Measurements from ENCODE around the gene PTPN2. TPM values are rescaled to one million over a fixed set of nuclear protein-coding genes. Genes with fewer than 3 reads are reported as not detected.
A peak's percentile ranks its signal among the peaks of the same experiment; 100 is the strongest.
"Not testable (repeated sequence)": the region's sequence is repeated elsewhere in the genome, so short reads cannot be mapped to it uniquely, and the experiment has no call there.

PTPN2 gene
- polyA plus RNA-seq (ENCODE audit: insufficient read length in 4 of 4), result 10 to 100 TPM; 39.9 to 64.0 (median 54.1) TPM

DNA sequence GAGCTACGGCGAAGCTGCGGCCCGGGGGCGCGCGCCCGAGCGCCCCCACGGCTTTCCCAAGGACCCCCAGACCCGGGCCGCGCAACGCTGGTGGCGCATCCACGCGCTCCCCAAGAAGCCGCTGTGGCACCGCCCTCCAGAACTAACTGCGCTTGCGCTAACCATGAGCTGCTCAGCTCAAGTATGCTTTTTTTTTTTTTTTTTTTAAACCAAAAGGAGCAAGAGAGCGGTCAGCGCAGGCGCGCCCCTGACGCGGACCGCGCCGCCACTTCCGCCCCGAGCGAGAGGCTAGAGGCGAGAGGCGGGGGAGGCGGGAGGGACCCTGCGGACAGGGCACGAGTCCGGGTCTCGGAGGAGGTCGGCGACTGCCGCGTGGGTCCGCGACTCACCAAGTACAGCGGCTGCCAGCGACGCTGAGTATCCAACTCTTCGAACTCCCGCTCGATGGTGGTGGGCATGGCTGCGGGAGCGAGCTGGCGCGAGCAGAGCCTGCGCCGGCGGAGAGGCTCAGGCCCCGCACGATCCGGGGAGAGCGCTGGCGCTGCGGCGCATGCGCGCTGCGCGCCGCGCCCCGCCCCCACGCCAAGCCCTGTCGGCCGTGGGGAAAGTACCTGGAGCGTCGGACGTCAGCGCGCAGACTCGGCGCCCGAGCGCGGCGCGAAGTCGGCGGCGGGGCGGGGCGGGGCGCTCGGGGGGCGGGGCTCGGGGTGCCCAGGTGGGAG, at the start of gene PTPN2:
PTPN2 (minus strand) TSS at position 554 of the 722 bp plus-strand sequence; CDS start at position 458, 96 bp downstream.
- DNase-seq (ENCODE audit: low read depth in 4 of 4, low spot score in 3 of 4), result peak; percentile 86 to 90 (median 89)

DNA sequence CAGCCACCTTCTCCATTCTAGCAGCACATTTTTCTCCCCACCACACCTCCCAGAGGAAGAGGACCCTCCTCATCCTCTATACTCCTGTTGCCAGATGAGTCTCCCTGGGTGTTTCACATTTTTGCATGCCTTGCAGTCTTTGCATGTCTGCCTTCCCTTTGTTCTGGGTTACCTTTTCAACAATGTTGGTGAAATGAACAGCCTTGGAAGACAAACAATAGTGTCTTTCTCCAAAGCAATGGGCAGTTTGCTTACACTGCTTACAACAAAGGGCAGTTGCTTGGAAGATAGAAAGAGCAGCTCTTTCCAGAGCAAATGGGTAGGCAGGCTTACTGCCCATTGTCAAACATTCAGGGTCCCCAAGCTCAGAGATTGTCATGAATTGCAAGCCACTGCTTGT, 49.3 kb upstream of the PTPN2 start:
- DNase-seq (ENCODE audit: low read depth in 4 of 4, low spot score in 3 of 4), result no peak

DNA sequence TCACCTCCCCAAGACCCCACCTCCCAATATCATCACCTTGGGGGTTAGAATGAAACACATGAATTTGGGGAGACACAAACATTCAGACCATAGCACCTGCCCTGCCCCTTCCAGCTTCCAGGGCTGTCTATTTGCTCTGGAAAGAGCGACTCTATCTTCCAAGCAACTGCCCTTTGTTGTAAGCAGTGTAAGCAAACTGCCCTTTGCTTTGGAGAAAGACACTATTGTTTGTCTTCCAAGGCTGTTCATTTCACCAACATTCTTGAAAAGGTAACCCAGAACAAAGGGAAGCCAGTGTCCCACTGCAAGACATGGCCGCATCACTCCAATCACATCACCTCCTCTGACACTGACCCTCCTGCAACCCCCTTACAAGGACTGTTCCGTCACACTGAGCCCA, 46.9 kb upstream of the PTPN2 start:
- DNase-seq (ENCODE audit: low read depth in 4 of 4, low spot score in 3 of 4), result no peak

DNA sequence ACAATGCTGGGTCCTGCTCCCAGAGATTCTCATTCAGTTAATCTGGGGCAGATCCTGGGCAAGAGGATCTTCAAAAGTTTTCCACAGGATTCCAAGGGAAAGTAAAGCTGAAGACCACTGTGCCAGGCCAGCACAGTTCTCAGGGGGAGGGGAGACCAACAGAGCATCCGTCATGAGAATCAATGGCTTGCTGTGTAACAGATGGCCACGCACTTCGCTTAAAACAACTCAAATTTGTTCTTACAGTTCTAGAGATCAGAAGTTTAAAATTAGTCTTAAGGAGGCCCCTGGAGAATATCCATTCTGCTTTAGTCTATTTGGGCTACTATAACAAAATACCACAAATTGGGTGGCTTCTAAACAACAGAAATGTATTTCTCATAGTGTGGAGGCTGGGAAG, 46.3 kb upstream of the PTPN2 start:
- no peak for DNase-seq (ENCODE audit: low read depth in 4 of 4, low spot score in 3 of 4)

DNA sequence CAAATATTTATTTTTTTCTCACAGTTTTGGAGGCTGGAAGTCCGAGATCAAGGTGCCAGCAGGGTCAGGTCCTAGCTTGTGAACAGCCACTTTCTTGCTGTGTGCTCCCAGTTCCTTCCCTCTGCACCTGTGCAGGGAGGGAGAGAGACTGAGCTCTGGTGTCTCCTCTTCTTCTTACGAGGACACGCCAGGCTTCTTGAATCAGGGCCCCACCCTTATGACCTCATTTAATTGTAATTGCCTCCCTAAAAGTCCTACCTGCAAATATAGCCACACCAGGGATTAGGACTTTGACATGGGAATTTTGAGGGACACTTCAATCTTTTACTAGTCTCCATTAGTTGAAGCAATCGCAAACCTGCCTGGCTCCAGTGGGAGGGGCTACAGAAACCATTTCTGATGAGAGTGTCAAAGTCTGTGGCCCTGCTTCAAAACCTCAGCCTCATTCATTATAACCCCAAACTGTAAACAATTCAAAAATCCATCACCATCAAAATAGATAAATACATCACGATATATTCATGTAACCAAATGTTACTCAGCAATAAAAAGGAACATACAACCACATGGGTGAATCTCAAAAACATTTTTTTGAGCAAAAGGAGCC, 45.5 kb upstream of the PTPN2 start:
- DNase-seq (ENCODE audit: low read depth in 4 of 4, low spot score in 3 of 4), result no peak

DNA sequence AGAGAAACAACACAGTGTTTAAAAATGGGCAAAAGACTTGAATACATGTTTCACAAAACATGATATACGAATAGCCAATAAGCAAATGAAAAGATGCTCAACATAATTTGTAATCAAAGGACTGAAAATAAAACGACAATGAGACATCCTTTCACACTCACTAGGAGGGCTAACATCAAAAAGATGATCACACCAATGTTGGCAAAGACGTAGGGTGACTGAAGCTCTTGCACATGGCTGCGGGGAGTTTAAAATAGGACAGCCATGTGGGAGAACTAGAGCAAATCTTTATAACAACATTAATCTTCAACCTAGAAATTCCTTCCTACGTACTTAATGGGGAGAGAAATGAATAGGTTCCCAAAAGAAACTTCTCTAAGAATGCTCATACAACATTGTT, 44.6 kb upstream of the PTPN2 start:
- DNase-seq (ENCODE audit: low read depth in 4 of 4, low spot score in 3 of 4), result no peak

DNA sequence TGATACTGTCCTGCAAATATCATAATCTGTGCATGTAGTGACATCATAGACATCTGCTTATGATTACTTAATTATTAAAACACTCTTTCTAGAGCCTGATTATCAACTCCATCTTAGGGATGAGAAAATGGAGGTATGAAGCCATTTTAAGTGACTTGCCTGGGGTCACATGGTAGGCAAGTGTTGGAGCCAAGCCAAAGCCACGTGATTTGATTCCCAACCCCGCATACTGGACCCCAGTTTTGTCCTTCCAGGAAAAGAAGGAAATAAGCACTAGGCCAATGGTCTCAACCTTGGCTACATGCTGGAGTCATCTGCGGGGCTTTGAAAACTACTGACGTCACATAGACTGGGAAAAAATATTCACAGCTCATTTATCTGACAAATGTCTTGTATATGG, 44.2 kb upstream of the PTPN2 start:
- DNase-seq (ENCODE audit: low read depth in 4 of 4, low spot score in 3 of 4), result no peak

DNA sequence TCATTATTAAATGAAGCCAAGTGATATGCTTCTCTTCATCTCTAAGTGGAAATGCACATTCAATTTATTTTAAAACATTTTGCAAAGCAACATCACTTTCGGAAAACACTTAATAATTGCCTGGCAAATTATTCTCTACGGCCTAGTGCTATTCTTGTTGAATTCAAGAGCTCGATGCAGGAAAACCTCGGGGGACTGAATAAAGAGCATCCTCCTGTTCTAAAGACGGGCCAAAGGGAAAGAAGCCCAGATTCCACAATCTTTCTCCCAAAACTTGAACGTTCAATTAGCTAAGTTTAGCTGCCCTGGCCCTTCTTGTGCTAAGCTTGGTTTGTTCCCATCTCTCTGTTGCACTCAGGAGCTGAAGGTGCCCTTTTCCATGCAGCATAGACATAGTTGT, 40.6 kb upstream of the PTPN2 start:
- DNase-seq (ENCODE audit: low read depth in 4 of 4, low spot score in 3 of 4), result no peak

DNA sequence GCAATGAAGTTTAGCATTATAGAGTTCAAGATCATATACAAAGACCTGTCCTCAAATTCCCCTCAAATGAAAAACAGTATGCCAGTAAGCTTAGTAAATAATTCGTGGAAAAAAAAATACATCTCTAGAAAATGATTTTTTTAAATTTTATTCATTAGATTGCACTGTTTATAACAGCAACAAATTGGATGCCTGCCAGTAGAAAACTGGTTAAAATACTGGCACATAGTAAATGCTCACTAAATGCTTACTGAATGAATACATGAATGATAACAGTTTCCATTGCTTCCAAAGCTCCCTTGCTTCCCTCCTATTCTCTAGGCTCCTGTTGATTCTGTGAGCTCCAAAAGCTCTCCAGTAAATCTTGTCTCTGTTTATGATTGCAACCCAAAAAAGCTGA, 38.2 kb upstream of the PTPN2 start:
- DNase-seq (ENCODE audit: low read depth in 4 of 4, low spot score in 3 of 4), result no peak

DNA sequence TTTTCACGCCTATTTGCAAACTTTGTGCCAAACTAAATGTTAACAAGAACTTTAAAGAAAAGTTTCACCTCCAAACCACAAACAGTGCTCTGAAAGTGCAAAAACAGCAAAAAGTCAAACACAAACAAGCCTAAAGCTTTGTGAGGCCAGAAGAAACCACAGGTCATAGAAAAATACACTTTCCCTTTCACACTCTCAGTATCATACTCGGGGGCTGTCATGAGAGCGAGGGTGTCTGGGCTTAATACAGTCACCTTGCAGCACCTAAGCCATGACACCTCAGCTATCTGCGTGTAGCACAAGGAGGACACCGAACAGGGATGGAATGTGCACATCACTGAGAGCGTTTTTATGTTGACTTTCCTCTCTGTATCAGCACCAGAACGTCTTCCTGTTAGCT, 37.1 kb upstream of the PTPN2 start:
- DNase-seq (ENCODE audit: low read depth in 4 of 4, low spot score in 3 of 4), result no peak

DNA sequence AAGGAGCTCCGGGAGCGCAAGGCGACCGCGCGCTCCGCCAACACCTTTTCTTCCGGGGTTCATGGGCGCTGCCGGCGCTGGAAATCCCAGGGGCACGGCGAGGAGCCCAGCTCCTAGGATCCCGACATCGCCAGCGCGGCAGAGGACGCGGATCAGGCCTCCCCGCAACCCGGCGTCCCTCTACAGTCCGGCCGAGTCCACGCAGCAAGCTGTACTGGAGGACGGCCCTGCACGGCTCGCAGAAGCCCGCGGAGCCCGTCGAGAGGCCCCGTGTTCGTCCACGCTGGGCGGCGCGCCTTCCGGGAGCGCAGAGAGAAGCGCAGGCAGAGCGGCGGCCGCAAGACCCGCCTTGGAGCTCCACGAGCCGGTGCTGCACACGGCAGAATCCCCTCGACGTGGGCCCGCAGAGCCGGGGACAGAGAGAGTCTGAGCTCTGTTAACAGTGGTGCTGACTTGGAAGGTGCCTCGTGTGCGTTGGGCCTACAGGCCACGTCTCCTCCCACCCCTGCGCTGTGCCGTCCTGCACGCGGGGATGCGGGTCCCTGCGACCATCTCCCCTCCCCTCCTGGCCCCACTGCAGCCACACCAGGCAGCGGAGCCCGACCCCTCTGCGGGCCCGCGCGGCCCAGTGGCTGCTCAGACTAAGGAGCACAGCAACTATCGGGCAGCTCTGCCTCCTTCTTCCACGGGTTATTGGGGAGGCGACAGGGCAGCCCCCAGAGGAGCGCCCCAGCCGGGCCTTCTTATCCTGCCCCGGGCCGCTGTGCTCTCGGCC, 28.1 kb upstream of the PTPN2 start:
- no peak for DNase-seq (ENCODE audit: low read depth in 4 of 4, low spot score in 3 of 4)

DNA sequence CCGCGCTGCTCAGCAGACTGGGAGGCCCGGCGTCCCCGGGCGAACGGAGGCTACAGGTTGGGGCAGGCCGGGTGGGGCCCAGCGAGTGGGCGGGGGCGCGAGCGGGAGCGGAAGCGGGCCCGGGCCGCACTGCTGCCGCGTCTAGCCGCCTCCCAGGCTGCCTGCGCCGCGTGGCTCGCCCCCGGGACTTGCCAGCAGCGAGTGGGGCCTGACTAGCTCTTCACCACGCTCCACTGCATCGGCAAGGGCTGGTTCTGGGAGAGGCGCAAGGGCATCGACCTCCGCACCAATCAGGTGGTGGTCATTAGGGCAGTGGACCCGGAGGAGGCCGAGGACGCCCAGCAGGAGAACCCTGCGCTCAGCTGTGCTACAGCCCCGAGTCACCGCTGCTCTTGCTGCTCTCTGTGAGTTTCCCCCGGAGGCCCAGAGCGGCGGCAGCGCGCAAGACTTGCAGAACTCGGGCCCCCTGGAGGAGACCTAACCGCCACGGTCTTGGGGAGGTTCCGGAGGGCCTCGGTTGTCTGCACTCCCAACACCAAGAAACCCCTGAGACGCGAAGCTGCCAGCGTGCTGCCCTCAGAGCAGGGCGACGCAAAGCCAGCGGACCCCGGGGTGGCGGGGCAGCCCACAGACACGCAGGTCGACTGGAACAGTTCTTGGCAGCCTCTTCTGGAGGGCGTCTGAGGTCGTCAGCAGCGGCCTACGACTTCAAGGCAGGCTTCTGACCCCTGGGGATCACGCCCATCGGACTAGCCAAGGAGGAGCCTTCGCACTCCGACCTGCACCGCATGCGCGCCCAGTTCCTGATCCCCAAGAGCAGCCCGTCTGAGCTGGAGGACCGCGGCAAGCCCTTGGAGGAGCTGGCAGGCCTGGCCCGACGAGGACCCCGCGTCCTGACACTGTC, 27.2 kb upstream of the PTPN2 start:
- no peak for DNase-seq (ENCODE audit: low read depth in 4 of 4, low spot score in 3 of 4)

DNA sequence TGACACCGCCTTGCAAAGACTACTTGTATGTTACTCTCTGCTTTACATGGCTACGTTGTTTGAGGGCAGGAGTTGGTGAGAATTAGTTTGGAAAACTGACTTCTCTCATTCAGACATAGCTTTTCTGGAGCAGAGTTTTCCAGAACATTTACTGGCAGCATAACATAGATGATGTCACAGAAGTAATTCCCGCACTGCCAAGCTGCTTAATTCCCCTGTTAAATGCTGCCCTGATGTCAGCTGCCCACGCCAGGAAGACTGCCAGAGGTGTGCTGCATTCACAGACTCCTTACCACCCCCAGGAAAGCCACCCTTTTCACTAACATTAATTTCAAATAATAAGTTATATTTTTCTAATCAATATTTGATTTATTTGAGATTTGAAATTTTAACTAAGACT, 24.7 kb upstream of the PTPN2 start:
- DNase-seq (ENCODE audit: low read depth in 4 of 4, low spot score in 3 of 4), result no peak

DNA sequence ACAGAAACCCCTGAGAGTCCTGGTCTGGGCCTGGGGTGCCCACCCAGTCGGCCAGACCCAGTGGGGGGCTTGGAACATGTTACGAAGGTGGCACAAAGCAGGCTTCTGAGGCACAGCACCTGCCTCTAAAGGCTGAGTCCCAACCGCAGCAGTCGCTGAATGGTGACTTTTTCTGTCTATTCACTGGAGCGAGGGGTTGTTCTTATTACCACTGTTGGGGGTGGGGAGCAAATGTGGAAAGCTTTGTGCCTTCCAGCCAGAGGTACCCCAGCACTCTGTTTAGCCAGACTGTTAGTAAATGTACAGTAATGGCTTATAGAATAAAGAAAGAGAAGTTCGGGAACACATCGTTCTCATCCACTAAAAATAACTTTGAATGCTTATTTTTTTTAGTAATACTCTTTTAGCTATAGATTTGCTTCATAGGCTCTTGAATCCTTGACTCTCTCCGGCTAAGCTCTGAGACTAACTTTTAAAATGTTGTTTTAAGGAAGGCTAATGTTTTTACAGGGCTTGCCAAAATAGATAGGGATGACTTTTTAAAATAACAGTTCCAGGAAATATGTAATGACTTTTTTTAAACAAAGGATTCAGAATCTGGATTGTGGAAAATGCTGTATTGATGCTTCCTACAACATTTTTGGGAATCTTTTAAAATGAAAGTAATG, 23.4 kb upstream of the PTPN2 start:
- no peak for DNase-seq (ENCODE audit: low read depth in 4 of 4, low spot score in 3 of 4)

DNA sequence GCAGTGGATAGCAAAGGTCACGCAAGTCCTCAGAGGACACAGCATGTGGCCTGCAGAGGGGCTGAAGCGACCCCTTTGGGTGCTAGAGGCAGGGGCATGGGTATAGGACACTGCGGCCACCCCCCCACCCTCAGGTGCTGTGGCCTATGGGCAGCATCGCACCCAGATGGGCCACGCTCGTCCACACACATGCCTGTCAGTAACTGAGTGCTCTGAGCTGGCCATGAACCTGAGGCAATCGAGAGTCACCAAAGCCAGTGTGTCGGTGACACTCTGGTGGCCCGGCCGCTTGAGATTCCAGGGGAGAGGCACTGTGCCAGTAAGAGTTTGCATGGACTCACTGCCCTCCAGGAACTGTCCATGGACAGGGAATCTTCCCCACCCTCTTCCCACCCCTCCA, 22.7 kb upstream of the PTPN2 start:
- no peak for DNase-seq (ENCODE audit: low read depth in 4 of 4, low spot score in 3 of 4)

DNA sequence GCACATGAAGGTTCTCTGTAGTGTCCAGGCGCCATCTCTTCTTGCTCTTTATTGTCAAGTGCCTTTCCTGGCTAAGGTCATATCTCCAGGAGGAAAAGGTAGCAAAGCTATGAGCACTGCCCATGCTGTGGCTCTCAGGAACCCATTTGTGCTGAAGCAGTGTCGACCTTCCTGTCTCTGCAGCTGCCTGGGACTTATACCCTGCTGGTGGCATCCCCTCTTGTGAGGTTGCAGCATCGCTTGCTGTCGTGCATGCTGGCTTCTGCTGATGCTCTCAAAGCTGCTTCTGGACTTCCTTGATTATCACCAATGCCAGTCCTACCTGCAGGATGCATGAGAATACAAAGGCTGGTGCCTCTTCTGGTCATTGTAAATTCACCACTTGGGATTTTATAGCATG, 22.1 kb upstream of the PTPN2 start:
- DNase-seq (ENCODE audit: low read depth in 4 of 4, low spot score in 3 of 4), result no peak

DNA sequence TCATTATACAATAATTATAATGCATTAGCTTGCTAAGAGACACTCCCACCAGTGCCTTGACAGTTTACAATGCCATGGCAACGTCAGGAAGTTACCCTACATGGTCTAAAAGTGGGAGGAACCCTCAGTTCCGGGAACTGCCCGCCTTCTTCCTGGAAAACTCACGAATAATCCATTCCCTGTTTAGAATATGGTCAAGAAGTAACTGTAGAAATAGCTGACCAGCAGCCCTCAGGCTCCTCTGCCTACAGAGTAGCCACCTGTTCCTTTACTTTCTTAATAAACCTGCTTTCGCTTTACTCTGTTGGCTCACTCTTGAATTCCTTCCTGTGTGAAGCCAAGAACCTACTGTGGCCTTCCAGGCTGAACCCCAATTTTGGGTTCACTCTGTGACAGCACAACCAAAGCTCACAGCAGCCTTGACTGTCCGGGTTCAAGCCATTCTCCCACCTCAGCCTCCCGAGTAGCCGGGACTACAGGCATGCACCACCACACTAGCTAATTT, 20.0 kb upstream of the PTPN2 start:
- DNase-seq (ENCODE audit: low read depth in 4 of 4, low spot score in 3 of 4), result no peak

DNA sequence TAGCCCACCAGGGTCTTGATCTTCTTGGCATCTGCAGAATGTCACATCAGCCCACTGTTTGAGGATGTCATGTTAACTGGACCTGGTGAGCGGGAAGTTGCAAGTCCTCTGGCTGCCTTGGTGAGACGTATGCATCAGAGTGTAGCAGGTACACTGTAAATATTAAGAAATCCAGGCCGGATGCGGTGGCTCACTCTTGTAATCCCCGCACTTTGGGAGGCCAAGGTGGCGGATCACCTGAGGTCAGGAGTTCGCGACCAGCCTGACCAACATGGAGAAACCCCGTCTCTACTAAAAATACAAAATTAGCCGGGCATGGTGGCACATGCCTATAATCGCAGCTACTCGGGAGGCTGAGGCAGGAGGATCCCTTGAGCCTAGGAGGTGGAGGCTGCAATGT, 17.2 kb upstream of the PTPN2 start:
- not testable (repeated sequence) for DNase-seq (ENCODE audit: low read depth in 4 of 4, low spot score in 3 of 4)

DNA sequence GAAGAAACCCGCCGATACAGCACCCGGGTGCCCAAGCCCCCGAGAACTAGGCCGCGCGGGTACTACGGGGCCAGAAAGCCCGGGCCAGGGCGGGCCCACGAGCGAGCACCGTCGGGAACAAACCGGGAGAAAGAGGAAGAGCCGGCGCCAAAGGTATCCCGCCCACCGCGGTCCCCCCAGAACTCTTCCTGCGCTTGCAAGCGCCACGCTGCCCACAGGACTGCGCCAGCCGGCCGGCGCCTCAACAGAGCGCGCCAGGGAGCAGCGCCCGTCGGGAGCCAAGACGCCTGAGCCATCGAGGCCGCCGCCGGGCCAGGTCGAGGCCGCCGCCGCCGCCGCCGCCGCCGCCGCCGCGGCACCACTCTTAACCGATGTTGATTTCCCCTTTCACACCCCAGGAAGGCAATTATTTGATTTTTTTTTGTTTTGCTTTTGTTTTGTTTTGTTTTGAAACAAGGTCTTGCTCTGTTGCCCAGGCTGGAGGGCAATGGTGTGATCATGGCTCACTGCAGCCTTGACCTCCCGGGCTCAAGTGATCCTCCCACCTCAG, 12.8 kb upstream of the PTPN2 start:
- DNase-seq (ENCODE audit: low read depth in 4 of 4, low spot score in 3 of 4), result not testable (repeated sequence)

DNA sequence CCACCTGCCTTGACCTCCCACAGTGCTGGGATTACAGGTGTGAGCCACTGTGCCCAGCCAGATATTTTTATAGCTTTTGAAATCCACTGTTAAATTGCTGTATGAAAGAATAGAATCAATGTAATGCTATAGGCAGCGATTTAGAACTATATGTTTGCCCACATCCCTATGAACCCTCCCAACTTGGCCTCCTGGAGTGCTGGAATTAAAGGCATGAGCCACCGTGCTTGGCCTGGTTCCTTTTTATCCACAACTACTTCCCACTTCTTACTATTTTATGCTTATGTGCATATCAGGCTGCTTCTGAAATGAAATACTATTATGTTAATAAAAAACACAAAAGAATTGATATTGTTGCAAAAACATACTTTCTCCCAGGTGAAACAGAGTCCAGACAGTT, 11.6 kb upstream of the PTPN2 start:
- no peak for DNase-seq (ENCODE audit: low read depth in 4 of 4, low spot score in 3 of 4)

All from left renal pelvis (tissue), 4 donors.